Keratinocyte (primary cell): ENCODE data around the gene MSL3B.

ENCODE experiments used
- DNase-seq: peaks from one replicate; pipeline ENCODE4 v3.0.0-alpha.2; 2011; ENCODE audit warnings: low read depth, missing footprints, low spot score
- FAIRE-seq: peaks from 2 replicates; lab custom pipeline; 2011; peaks lifted over from hg19 to GRCh38; lab: Jason Lieb, UNC
- H2AFZ ChIP-seq: 2 replicates; pipeline ENCODE4 v1.6.0; 2012; ENCODE audit warnings: low read length, control low read depth, inconsistent platforms; ENCODE audit not compliant: control insufficient read depth
- H3K27ac ChIP-seq: 2 replicates; pipeline ENCODE4 v1.5.1; 2011; ENCODE audit warnings: low read length; ENCODE audit not compliant: control insufficient read depth, insufficient read depth
- H3K27me3 ChIP-seq: 3 replicates; pipeline ENCODE4 v1.6.0; 2011; ENCODE audit warnings: low read length; ENCODE audit not compliant: control insufficient read depth, insufficient read depth; ENCODE audit errors: extremely low read depth
- H3K36me3 ChIP-seq, 2 experiments: 2 replicates in 1 of 2; 3 replicates in 1 of 2; pipeline ENCODE4 v1.5.1; 2011; ENCODE audit warnings: low read length in 2 of 2, mild to moderate bottlenecking in 1 of 2; ENCODE audit not compliant: control insufficient read depth in 2 of 2, insufficient read depth in 2 of 2; ENCODE audit errors: extremely low read depth in 1 of 2
- H3K4me1 ChIP-seq: 3 replicates; pipeline ENCODE4 v1.5.1; 2011; ENCODE audit warnings: low read length; ENCODE audit not compliant: control insufficient read depth, insufficient read depth; ENCODE audit errors: extremely low read depth
- H3K4me2 ChIP-seq: 3 replicates; pipeline ENCODE4 v1.6.0; 2011; ENCODE audit warnings: low read depth, low read length; ENCODE audit not compliant: control insufficient read depth, insufficient read depth; ENCODE audit errors: extremely low read depth
- H3K4me3 ChIP-seq, 3 experiments: fragments of 200-600 bp in 1 of 3; sonication (generic) in 1 of 3; 2 replicates in 2 of 3; 3 replicates in 1 of 3; pipeline ENCODE4 v1.5.1; 2011 to 2016; ENCODE audit warnings: low read length in 3 of 3, mild to moderate bottlenecking in 3 of 3, control low read depth in 2 of 3, inconsistent platforms in 1 of 3, low read depth in 1 of 3, mixed read lengths in 1 of 3, mixed run types in 1 of 3, moderate library complexity in 1 of 3; ENCODE audit not compliant: control insufficient read depth in 2 of 3, insufficient read depth in 2 of 3; ENCODE audit errors: extremely low read depth in 1 of 3
- H3K79me2 ChIP-seq: 2 replicates; pipeline ENCODE4 v1.6.0; 2012; ENCODE audit warnings: low read length; ENCODE audit not compliant: control insufficient read depth, insufficient read depth
- H3K9ac ChIP-seq: 3 replicates; pipeline ENCODE4 v1.6.0; 2011; ENCODE audit warnings: low read length; ENCODE audit not compliant: control insufficient read depth, insufficient read depth; ENCODE audit errors: extremely low read depth
- H3K9me1 ChIP-seq: 3 replicates; pipeline ENCODE4 v1.6.0; 2011; ENCODE audit warnings: low read length; ENCODE audit not compliant: control insufficient read depth, insufficient read depth; ENCODE audit errors: extremely low read depth
- H3K9me3 ChIP-seq: 2 replicates; pipeline ENCODE4 v1.5.1; 2012; ENCODE audit warnings: low read depth, low read length; ENCODE audit not compliant: control insufficient read depth
- H4K20me1 ChIP-seq: 3 replicates; pipeline ENCODE4 v1.6.0; 2011; ENCODE audit warnings: low read length; ENCODE audit not compliant: control insufficient read depth, insufficient read depth; ENCODE audit errors: extremely low read depth
- CTCF ChIP-seq, 3 experiments: IDR thresholded peaks in 1 of 3; conservative IDR thresholded peaks in 1 of 3; optimal IDR thresholded peaks in 1 of 3; 2 replicates in 2 of 3; 3 replicates in 1 of 3; pipeline versions ENCODE3 to v1.5.1; 2011; ENCODE audit warnings: low read length in 3 of 3, mild to moderate bottlenecking in 3 of 3, moderate library complexity in 2 of 3, control low read depth in 1 of 3, inconsistent platforms in 1 of 3; ENCODE audit not compliant: insufficient read depth in 2 of 3; ENCODE audit errors: extremely low read depth in 1 of 3
- EZH2 ChIP-seq: IDR thresholded peaks from one replicate; pipeline ENCODE4 v1.6.1; 2012; ENCODE audit warnings: inconsistent platforms, mild to moderate bottlenecking, low read length, moderate library complexity
- dilution Hi-C: fragments of 300-500 bp; cut with MboI; formaldehyde crosslinking; loops from one replicate; pipeline ENCODE4 v1.7.0; 2020; ENCODE audit warnings: low sequenced_read_pairs; ENCODE audit not compliant: extremely low pct_ligation_motif_present

MSL3B gene

GRCh38 chr2:233816771-233817170 is 51.4 kb downstream of the MSL3B start:
- no peaks in the 10 kb centered on the region for H3K36me3 ChIP-seq
- no peak overlapping the region for H2AFZ ChIP-seq
- H3K79me2 ChIP-seq: no peaks in the 10 kb centered on the region
- no peak overlapping the region for H3K9ac ChIP-seq
- FAIRE-seq: no peak
- H3K27me3 ChIP-seq: peaks cover 8% of the 10 kb centered on the region
- no peak overlapping the region for H3K27ac ChIP-seq
- no peaks in the 10 kb centered on the region for H4K20me1 ChIP-seq
- H3K9me3 ChIP-seq: no peaks in the 10 kb centered on the region
- no peak overlapping the region for H3K4me3 ChIP-seq
- no peak overlapping the region for H3K4me2 ChIP-seq
- dilution Hi-C loops: no loop called here
- TF ChIP-seq CTCF (optimal IDR thresholded peaks at IDR 0.05 in 1 of 3, IDR thresholded peaks at IDR 0.05 in 1 of 3, conservative IDR thresholded peaks at IDR 0.05 in 1 of 3; ENCODE audit: extremely low read depth in 1 of 3, insufficient read depth in 2 of 3, low read length in 3 of 3) (no peak), EZH2 (no peak)
- no peak for DNase-seq
- no peaks in the 10 kb centered on the region for H3K4me1 ChIP-seq
- no peaks in the 10 kb centered on the region for H3K9me1 ChIP-seq

GRCh38 chr2:233816334-233816733 is 51.9 kb downstream of the MSL3B start:
- H3K4me3 ChIP-seq: no peak overlapping the region
- no peak overlapping the region for H3K9ac ChIP-seq
- no peaks in the 10 kb centered on the region for H3K79me2 ChIP-seq
- TF ChIP-seq CTCF (optimal IDR thresholded peaks at IDR 0.05 in 1 of 3, IDR thresholded peaks at IDR 0.05 in 1 of 3, conservative IDR thresholded peaks at IDR 0.05 in 1 of 3; ENCODE audit: extremely low read depth in 1 of 3, insufficient read depth in 2 of 3, low read length in 3 of 3) (no peak), EZH2 (no peak)
- no peaks in the 10 kb centered on the region for H3K9me3 ChIP-seq
- H2AFZ ChIP-seq: no peak overlapping the region
- H4K20me1 ChIP-seq: no peaks in the 10 kb centered on the region
- H3K4me2 ChIP-seq: no peak overlapping the region
- no peaks in the 10 kb centered on the region for H3K4me1 ChIP-seq
- FAIRE-seq: no peak
- H3K27ac ChIP-seq: no peak overlapping the region
- H3K36me3 ChIP-seq: no peaks in the 10 kb centered on the region
- dilution Hi-C loops: no loop called here
- no peak for DNase-seq
- no peaks in the 10 kb centered on the region for H3K9me1 ChIP-seq
- H3K27me3 ChIP-seq: peaks cover 8% of the 10 kb centered on the region
